K562 (cell line): ENCODE data around the gene C1QTNF8. TPM values are rescaled to one million over a fixed set of nuclear protein-coding genes. Genes with fewer than 3 reads are reported as not detected.
A peak's percentile ranks its signal among the peaks of the same experiment; 100 is the strongest.
"Not testable (repeated sequence)": the region's sequence is repeated elsewhere in the genome, so short reads cannot be mapped to it uniquely, and the experiment has no call there.

Experiments used
- ATAC-seq: fragments of 200-7000 bp; cut with Tn5 transposase; 3 replicates; pipeline ENCODE4 v1.9.1; 2020; ENCODE audit warnings: moderate library complexity
- BruUV-seq: library from RNA; stranded (reverse); fragments of 400-500 nt; replicated peaks from 2 replicates; lab custom pipeline; 2021; lab: Mats Ljungman, UMichigan
- CTCF ChIA-PET: fragments of 300-600 bp; formaldehyde crosslinking; extraction: SDS; loops from one replicate; lab custom pipeline; 2021; ENCODE audit warnings: low intra/inter-chr PET ratio; lab: Yijun Ruan, JAX
- POLR2A ChIA-PET: fragments of 300-600, 350-650 bp; sonication (Branson Sonifier 250); formaldehyde crosslinking; extraction: SDS; loops from one replicate; lab custom pipeline; 2021; ENCODE audit warnings: antibody characterized with exemption, inconsistent platforms; lab: Yijun Ruan, JAX
- DNase-seq, 4 experiments: peaks; one replicate each; pipeline versions ENCODE4 v3.0.0 to v3.0.0-alpha.2; 2011 to 2018; ENCODE audit warnings: low spot score in 3 of 4, mixed read lengths in 3 of 4; ENCODE audit errors: extremely low read depth in 1 of 4
- FAIRE-seq: peaks from 2 replicates; lab custom pipeline; 2011; peaks lifted over from hg19 to GRCh38; lab: Jason Lieb, UNC
- H2AFZ ChIP-seq: 2 replicates; pipeline ENCODE4 v1.6.0; 2011; ENCODE audit warnings: low read depth, low read length, control low read depth, inconsistent platforms
- H3K27ac ChIP-seq: fragments of 200-600 bp; 3 replicates; pipeline ENCODE4 v1.8.0; 2011; ENCODE audit warnings: low read depth, mild to moderate bottlenecking, control low read depth, inconsistent platforms, low read length, moderate library complexity, mixed read lengths; ENCODE audit errors: extremely low read depth
- H3K27me3 ChIP-seq, 2 experiments: fragments of 300-600 bp in 1 of 2; 2 replicates in 1 of 2; 3 replicates in 1 of 2; pipeline versions ENCODE4 v1.6.0 to v1.8.0; 2011; ENCODE audit warnings: inconsistent platforms in 2 of 2, low read length in 2 of 2, mild to moderate bottlenecking in 1 of 2, mixed read lengths in 1 of 2, moderate library complexity in 1 of 2; ENCODE audit not compliant: control insufficient read depth in 2 of 2, insufficient read depth in 2 of 2
- H3K36me3 ChIP-seq: fragments of 300-600 bp; 3 replicates; pipeline ENCODE4 v1.8.0; 2011; ENCODE audit warnings: mild to moderate bottlenecking, low read length, inconsistent platforms; ENCODE audit not compliant: control insufficient read depth, insufficient read depth
- H3K4me1 ChIP-seq, 2 experiments: fragments of 200-600 bp in 1 of 2; replicated peaks in 1 of 2; 2 replicates in 1 of 2; 3 replicates in 1 of 2; pipeline versions ENCODE4 v1.5.1 to v1.8.0; 2011; ENCODE audit warnings: inconsistent platforms in 2 of 2, low read length in 2 of 2, mild to moderate bottlenecking in 1 of 2, mixed read lengths in 1 of 2, moderate library complexity in 1 of 2; ENCODE audit not compliant: control insufficient read depth in 2 of 2, insufficient read depth in 2 of 2
- H3K4me2 ChIP-seq: 2 replicates; pipeline ENCODE4 v1.6.1; 2011; ENCODE audit warnings: low read length, control low read depth, inconsistent platforms, mixed read lengths; ENCODE audit not compliant: insufficient read depth
- H3K4me3 ChIP-seq: fragments of 200-600 bp; sonication (generic), shearing (Covaris generic); 2 replicates; pipeline ENCODE4 v1.5.1; 2016; ENCODE audit warnings: control low read depth, inconsistent platforms
- H3K79me2 ChIP-seq: fragments of 200-600 bp; 3 replicates; pipeline ENCODE4 v1.8.0; 2011; ENCODE audit warnings: low read length, inconsistent platforms; ENCODE audit not compliant: control insufficient read depth, insufficient read depth
- H3K9ac ChIP-seq, 2 experiments: 2 replicates each; pipeline versions ENCODE4 v1.6.0 to v1.6.1; 2011; ENCODE audit warnings: low read depth in 2 of 2, low read length in 2 of 2, control low read depth in 1 of 2, inconsistent platforms in 1 of 2, mild to moderate bottlenecking in 1 of 2, mixed read lengths in 1 of 2; ENCODE audit not compliant: insufficient read depth in 1 of 2
- H3K9me1 ChIP-seq: one replicate; pipeline ENCODE4 v1.6.0; 2011; ENCODE audit warnings: inconsistent platforms, mild to moderate bottlenecking, low read length, moderate library complexity; ENCODE audit not compliant: control insufficient read depth, insufficient read depth
- H3K9me3 ChIP-seq: replicated peaks from 2 replicates; pipeline ENCODE4 v1.5.1; 2011; ENCODE audit warnings: low read depth, low read length, inconsistent platforms; ENCODE audit not compliant: control insufficient read depth, insufficient read depth
- H4K20me1 ChIP-seq: replicated peaks from 2 replicates; pipeline ENCODE4 v1.6.1; 2011; ENCODE audit warnings: low read length, inconsistent platforms, mixed read lengths; ENCODE audit not compliant: control insufficient read depth, insufficient read depth
- ADNP ChIP-seq: fragments of 200-800 bp; sonication (Bioruptor generic); IDR thresholded peaks from 2 replicates; pipeline ENCODE4 v1.6.1; 2016; ENCODE audit warnings: missing genetic modification characterization, missing compliant biosample characterization
- CHD4 ChIP-seq: fragments of 200-600 bp; sonication (generic); IDR thresholded peaks from 3 replicates; pipeline ENCODE4 v1.6.1; 2012; ENCODE audit warnings: low read depth, mild to moderate bottlenecking, mixed read lengths, low read length, inconsistent platforms; ENCODE audit not compliant: insufficient read depth, insufficient replicate concordance, poor library complexity, severe bottlenecking
- ZFP36 ChIP-seq: fragments of 150-350 bp; IDR thresholded peaks from 2 replicates; pipeline ENCODE4 v1.6.1; 2018; ENCODE audit warnings: low read length, low read depth; ENCODE audit not compliant: partially characterized antibody
- ZKSCAN8 ChIP-seq: fragments of 200-800 bp; sonication (Bioruptor generic); IDR thresholded peaks from 2 replicates; pipeline ENCODE4 v1.6.1; 2016; ENCODE audit warnings: missing genetic modification characterization, missing compliant biosample characterization
- WGBS: fragments of 100-300 bp; shearing (Covaris generic); methylation state at CpG from one replicate; pipeline ENCODE4 v1.1.6; 2016; ENCODE audit warnings: low coverage, mixed read lengths; ENCODE audit not compliant: insufficient coverage; ENCODE audit errors: missing lambda C conversion rate; 5-methylcytosine and 5-hydroxymethylcytosine counted together
- in situ Hi-C: fragments of 300-500 bp; cut with MboI; formaldehyde crosslinking; loops from 4 replicates; pipeline ENCODE4 v1.15.0; 2018; ENCODE audit warnings: inconsistent platforms, mixed read lengths
- intact Hi-C: fragments of 100-400 bp; cut with micrococcal nuclease; formaldehyde crosslinking; loops from 2 replicates; pipeline ENCODE4 v1.14.2; 2022
- polyA plus RNA-seq, 8 experiments: library from polyadenylated mRNA; depleted of rRNA in 4 of 8; stranded (reverse) in 5 of 8; unstranded in 3 of 8; fragments of >200 nt; fragmentation: Nextera tagmentation in 2 of 8; fragmentation: Illumina TruSeq in 1 of 8; extraction: Ambion mirVana in 2 of 8; extraction: Trizol in 1 of 8; gene quantifications; 2 replicates each; pipeline versions ENCODE4 v1.2.1 to v1.2.3, GENCODE V29; 2011 to 2014; ENCODE audit warnings: inconsistent platforms in 1 of 8, missing spikeins in 1 of 8
- total RNA-seq, 7 experiments: library from RNA; depleted of rRNA in 6 of 7; stranded (reverse); fragments of >200 nt in 6 of 7; fragmentation: Illumina TruSeq in 2 of 7; extraction: Trizol in 2 of 7; gene quantifications; 2 replicates each; pipeline versions ENCODE4 v1.2.1 to v1.2.3, GENCODE V29; 2011 to 2021; ENCODE audit warnings: low replicate concordance in 1 of 7
- TF ChIP-seq, protein P1 (sequence below), 2 experiments: fragments of 450-650 bp in 1 of 2; IDR thresholded peaks; 2 replicates each; pipeline ENCODE4 v1.6.1; 2011 to 2017; ENCODE audit warnings: low read depth in 2 of 2, antibody characterized with exemption in 1 of 2, borderline replicate concordance in 1 of 2, low read length in 1 of 2, mild to moderate bottlenecking in 1 of 2, mixed read lengths in 1 of 2; ENCODE audit not compliant: control insufficient read depth in 1 of 2

The C1QTNF8 gene
- total and polyA plus RNA-seq, 9 of the 15 experiments (the other 6 are each of a cell fraction or from before 2014, with no cell fraction given), result not detected

DNA sequence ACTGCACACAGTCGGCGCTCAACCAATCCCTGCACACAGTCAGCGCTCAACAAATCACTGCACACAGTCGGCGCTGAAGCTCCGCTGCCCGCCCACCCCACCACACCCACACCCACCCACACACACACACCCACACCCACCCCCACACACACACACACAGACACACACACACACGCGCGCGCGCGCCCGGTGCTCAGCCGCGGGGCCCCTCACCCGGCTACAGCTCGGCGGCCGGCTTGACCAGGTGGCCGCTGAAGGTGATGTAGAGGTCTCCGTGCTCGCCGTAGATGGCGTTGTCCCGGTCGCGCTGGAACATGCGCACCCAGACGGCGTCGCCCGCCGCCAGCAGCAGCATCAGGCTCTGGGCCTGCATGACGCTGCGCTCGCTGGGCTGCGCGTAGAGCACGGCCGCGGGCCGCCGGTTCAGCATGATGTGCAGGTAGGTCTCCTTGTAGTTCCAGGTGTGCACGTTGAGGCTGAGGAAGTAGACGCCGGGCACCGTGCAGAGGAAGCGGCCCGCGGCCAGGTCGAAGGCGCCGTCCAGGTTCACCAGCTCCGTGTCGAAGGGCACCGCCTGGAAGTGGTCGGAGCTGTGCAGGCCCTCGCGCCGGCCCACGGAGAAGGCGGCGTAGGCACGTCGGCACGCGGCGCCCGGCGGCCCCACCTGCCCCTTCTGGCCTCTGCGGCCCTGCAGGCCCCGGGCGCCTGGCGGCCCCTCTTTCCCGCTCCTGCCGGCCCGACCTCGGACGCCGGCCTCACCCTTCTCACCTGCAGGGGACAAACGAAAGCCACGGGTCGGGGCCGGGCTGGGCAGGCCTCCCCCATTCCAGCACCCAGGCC lies 2.5 kb downstream of the C1QTNF8 start (continued):
- TF ChIP-seq, protein P1, sequence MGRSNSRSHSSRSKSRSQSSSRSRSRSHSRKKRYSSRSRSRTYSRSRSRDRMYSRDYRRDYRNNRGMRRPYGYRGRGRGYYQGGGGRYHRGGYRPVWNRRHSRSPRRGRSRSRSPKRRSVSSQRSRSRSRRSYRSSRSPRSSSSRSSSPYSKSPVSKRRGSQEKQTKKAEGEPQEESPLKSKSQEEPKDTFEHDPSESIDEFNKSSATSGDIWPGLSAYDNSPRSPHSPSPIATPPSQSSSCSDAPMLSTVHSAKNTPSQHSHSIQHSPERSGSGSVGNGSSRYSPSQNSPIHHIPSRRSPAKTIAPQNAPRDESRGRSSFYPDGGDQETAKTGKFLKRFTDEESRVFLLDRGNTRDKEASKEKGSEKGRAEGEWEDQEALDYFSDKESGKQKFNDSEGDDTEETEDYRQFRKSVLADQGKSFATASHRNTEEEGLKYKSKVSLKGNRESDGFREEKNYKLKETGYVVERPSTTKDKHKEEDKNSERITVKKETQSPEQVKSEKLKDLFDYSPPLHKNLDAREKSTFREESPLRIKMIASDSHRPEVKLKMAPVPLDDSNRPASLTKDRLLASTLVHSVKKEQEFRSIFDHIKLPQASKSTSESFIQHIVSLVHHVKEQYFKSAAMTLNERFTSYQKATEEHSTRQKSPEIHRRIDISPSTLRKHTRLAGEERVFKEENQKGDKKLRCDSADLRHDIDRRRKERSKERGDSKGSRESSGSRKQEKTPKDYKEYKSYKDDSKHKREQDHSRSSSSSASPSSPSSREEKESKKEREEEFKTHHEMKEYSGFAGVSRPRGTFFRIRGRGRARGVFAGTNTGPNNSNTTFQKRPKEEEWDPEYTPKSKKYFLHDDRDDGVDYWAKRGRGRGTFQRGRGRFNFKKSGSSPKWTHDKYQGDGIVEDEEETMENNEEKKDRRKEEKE (IDR thresholded peaks at IDR 0.05; ENCODE audit: borderline replicate concordance in 1 of 2, control insufficient read depth in 1 of 2, low read depth in 2 of 2, low read length in 1 of 2), result no peak

DNA sequence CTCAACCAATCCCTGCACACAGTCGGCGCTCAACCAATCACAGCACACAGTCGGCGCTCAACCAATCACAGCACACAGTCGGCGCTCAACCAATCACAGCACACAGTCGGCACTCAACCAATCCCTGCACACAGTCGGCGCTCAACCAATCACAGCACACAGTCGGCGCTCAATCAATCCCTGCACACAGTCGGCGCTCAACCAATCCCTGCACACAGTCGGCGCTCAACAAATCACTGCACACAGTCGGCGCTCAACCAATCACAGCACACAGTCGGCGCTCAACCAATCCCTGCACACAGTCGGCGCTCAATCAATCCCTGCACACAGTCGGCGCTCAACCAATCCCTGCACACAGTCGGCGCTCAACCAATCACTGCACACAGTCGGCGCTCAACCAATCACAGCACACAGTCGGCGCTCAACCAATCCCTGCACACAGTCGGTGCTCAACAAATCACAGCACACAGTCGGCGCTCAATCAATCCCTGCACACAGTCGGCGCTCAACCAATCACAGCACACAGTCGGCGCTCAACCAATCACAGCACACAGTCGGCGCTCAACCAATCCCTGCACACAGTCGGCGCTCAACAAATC lies 3.3 kb downstream of the C1QTNF8 start:
- H3K4me1 ChIP-seq, result peaks cover 0 to 65% of the 10 kb centered on the region in 2 experiments; a peak in 2 of 5 replicates
- H4K20me1 ChIP-seq, in situ Hi-C loops, H3K9ac ChIP-seq, BruUV-seq, H3K79me2 ChIP-seq, FAIRE-seq, ATAC-seq, H3K4me2 ChIP-seq, H2AFZ ChIP-seq, intact Hi-C loops, H3K27ac ChIP-seq, H3K36me3 ChIP-seq: not testable (repeated sequence)
- TF ChIP-seq ADNP (tag) (peak; percentile 90), ZFP36 (peak; percentile 20), ZKSCAN8 (CRISPR knock-in tag) (peak; percentile 99), CHD4 (peak; percentile 33)
- TF ChIP-seq, all 486 proteins: peak for 4; not testable (repeated sequence) for 482
- H3K9me3 ChIP-seq, H3K4me3 ChIP-seq, POLR2A ChIA-PET, CTCF ChIA-PET, H3K9me1 ChIP-seq, DNase-seq: not testable (repeated sequence)
- 96% methylated on average over 19 of the region's 40 CpGs for WGBS
- H3K27me3 ChIP-seq, result peaks cover 5 to 37% of the 10 kb centered on the region in 2 experiments; a peak in 3 of 5 replicates
